Measurements from ENCODE around the gene SDR42E1.
"Not testable (repeated sequence)": the region's sequence is repeated elsewhere in the genome, so short reads cannot be mapped to it uniquely, and the experiment has no call there.

The SDR42E1 gene

DNA sequence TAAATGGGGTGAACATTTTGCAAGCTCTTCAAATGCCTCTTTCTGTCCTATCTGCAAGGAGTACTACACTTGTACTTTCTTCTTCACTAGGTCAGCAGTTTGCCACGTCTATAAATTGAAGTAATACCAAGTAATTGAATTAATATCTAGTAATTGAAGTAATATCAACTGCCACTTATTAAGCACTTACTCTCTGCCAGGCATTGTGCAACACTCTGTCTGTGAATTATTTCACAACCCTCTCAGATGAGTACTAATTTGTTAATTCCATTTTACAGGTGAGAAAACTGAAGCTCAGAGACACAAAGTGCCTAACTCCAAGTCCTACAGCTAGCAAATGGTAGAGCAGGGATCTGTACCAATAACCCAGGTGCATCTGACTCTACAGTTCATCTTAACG lies 4.1 kb downstream of the SDR42E1 start:
- DNase-seq (ENCODE audit: extremely low spot score, insufficient read length, low read depth) = no peak
- no peak for FAIRE-seq

GRCh38 chr16:82006036-82006435 lies 5.2 kb downstream of the SDR42E1 start:
- DNase-seq (ENCODE audit: extremely low spot score, insufficient read length, low read depth) = no peak

GRCh38 chr16:82005027-82005830 lies 6.0 kb downstream of the SDR42E1 start:
- FAIRE-seq (no peak), DNase-seq (ENCODE audit: extremely low spot score, insufficient read length, low read depth) (no peak)

More at GRCh38 chr16:82006036-82006435, 5.2 kb downstream of the SDR42E1 start:
- no peak for FAIRE-seq

GRCh38 chr16:82004601-82005000 lies 6.7 kb downstream of the SDR42E1 start:
- FAIRE-seq (no peak), DNase-seq (ENCODE audit: extremely low spot score, insufficient read length, low read depth) (no peak)

GRCh38 chr16:82002831-82003230 lies 8.4 kb downstream of the SDR42E1 start:
- DNase-seq (ENCODE audit: extremely low spot score, insufficient read length, low read depth) (no peak), FAIRE-seq (no peak)

DNA sequence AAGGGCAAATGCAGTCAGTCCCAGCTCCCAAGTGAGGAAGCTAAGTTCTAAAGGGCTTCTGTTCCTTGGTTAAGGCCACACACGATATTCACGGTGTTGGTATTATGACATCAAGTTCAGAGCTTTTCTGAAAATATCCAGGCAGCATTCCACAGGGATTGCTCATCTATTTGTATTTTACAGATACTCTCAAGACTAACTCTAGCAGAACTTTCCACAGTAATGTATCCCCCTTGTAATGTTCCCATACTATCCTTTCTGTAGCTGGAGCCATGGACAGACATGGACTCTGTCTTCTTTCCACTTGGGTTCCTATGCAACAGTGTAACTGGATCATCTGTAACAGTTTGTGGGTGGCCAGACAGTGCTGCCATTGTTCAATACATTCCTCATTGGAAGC lies 13.5 kb downstream of the SDR42E1 start:
- DNase-seq (ENCODE audit: extremely low spot score, insufficient read length, low read depth) (no peak), FAIRE-seq (no peak)

DNA sequence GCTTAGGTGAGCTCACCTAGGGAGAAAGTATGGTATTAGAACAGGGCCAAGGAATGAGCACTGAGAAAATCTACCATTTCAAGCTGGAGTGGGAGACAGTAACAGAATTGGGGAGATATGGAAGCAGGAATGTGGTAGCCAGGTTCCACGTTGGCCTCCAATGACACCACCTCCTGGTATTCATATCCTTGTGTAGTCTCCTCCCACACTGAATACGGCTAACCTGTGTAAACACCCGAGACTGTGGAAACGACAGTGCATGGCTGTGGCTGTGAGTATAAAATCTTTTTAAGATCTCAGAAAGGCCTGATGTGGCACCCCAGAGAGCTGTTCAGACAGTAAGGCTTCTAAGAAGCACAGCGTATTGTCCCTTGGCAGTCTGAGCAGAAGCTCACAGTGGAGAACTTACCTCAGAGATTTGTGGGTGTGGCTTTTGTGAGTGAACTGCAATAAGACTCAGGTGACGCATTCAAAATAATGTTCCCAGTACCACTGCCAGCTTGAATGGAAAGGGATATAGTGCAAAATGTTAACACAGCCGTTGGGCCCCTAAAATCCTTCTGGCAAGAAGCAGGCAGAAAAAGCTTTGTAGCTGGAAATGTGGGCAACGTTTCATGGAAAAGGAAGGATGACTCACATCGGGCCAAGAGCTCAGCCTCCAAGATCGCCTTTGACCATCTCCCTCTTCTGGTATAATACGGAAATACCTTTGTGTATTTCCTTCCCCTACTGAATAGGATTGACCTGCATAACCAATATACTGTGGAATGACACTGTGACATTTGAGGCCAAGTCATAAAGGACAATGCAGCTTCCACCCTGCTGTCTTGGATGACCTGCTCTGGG lies 14.4 kb downstream of the SDR42E1 start:
- DNase-seq (ENCODE audit: extremely low spot score, insufficient read length, low read depth) = no peak
- no peak for FAIRE-seq

DNA sequence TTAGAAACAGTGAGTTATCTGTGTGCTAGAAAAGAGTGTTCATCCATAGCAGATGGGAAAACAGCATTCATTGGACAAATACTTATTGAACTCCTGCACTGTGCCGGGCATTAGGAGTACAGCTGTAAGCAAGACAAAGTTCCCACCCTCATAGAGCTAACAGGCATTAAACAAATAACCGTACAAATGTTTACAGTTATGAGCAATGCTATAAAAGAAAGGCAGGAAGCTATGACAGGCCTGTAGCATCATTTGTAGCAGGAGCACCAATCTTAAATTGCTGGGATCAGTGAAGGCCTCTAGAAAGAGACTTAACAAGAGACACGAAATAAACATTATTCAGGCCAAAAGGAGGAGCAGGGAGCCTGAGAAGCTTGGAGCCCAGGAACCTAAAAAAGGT lies 15.6 kb downstream of the SDR42E1 start:
- DNase-seq (ENCODE audit: extremely low spot score, insufficient read length, low read depth) = no peak
- FAIRE-seq = no peak

GRCh38 chr16:81994485-81994884 lies 16.8 kb downstream of the SDR42E1 start:
- DNase-seq (ENCODE audit: extremely low spot score, insufficient read length, low read depth) (no peak), FAIRE-seq (no peak)

GRCh38 chr16:81992859-81993258 lies 18.4 kb downstream of the SDR42E1 start:
- DNase-seq (ENCODE audit: extremely low spot score, insufficient read length, low read depth) (no peak), FAIRE-seq (no peak)

- no peak for FAIRE-seq
Observed at GRCh38 chr16:81987706-81988105, 23.6 kb downstream of the SDR42E1 start.

GRCh38 chr16:81987121-81987520 lies 24.1 kb downstream of the SDR42E1 start:
- no peak for FAIRE-seq
- DNase-seq (ENCODE audit: extremely low spot score, insufficient read length, low read depth) = no peak

More at GRCh38 chr16:81987706-81988105, 23.6 kb downstream of the SDR42E1 start:
- DNase-seq (ENCODE audit: extremely low spot score, insufficient read length, low read depth) = no peak

DNA sequence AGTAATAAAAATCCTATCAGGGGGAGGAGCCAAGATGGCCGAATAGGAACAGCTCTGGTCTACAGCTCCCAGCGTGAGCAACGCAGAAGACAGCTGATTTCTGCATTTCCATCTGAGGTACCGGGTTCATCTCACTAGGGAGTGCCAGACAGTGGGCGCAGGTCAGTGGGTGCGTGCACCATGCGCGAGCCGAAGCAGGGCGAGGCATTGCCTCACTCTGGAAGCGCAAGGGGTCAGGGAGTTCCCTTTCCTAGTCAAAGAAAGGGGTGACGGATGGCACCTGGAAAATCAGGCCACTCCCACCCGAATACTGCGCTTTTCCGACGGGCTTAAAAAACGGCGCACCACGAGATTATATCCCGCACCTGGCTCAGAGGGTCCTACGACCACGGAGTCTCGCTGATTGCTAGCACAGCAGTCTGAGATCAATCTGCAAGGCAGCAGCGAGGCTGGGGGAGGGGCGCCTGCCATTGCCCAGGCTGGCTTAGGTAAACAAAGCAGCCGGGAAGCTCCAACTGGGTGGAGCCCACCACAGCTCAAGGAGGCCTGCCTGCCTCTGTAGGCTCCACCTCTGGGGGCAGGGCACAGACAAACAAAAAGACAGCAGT lies 33.8 kb downstream of the SDR42E1 start:
- not testable (repeated sequence) for FAIRE-seq; DNase-seq (ENCODE audit: extremely low spot score, insufficient read length, low read depth)

- no peak for DNase-seq (ENCODE audit: extremely low spot score, insufficient read length, low read depth)
- FAIRE-seq = no peak
Observed at GRCh38 chr16:81975637-81976036, 35.6 kb downstream of the SDR42E1 start.

GRCh38 chr16:81973737-81974136 lies 37.5 kb downstream of the SDR42E1 start:
- DNase-seq (ENCODE audit: extremely low spot score, insufficient read length, low read depth) (no peak), FAIRE-seq (no peak)

- no peak for DNase-seq (ENCODE audit: extremely low spot score, insufficient read length, low read depth)
Observed at GRCh38 chr16:81971853-81972252, 39.4 kb downstream of the SDR42E1 start.

GRCh38 chr16:81967358-81967757 lies 43.9 kb downstream of the SDR42E1 start:
- DNase-seq (ENCODE audit: extremely low spot score, insufficient read length, low read depth) (no peak), FAIRE-seq (no peak)

More at GRCh38 chr16:81971853-81972252, 39.4 kb downstream of the SDR42E1 start:
- no peak for FAIRE-seq

DNA sequence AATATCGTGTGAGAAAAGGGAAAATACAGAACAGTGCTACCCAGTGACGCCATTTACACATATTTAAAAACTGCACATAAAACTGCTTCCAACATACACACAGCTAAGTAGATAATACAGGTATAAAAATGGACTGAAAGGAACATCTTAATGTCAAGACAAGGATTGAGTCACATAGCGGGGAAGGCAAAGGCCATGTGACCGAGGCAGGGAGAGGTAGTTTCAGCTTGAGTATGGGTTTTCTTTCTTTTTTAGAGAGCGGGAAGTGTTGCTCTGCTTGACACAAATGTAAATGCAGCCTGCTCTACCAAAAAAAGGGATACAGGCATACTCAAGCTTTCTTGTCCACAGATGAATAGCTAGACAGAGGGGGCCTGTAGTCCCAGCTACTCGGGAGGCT lies 46.5 kb downstream of the SDR42E1 start:
- DNase-seq (ENCODE audit: extremely low spot score, insufficient read length, low read depth) (no peak), FAIRE-seq (peak; percentile 57)

DNA sequence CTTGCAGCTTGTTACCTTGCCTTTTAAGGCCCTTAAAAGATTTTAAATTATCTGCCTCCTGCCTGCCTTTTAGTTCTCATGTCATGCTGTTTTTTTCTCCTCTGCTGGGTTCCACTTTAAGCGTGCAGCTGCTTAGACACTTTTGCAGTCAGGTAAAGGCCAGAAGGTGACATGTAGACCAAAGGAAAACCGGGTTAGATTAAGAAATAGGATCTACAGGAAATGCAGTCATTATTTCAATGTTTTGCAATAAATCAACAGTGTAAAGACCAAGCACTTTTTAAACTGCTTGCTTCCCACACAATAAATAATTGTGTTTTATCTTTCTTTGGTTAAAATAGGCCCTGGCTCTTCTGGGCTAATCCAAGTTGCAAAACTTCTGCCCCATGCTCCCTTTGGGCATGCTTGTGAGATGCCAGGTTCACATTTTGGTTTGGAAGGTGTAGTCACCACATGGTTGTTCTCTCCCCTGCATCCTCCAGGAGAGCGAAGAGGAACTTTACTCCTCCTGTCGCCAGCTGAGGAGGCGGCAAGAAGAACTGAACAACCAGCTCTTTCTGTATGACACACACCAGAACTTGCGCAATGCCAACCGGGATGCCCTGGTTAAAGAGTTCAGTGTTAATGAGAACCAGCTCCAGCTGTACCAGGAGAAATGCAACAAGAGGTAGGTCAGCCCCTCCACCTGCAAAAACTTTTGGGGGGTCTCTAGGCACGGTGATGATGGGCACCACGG lies 54.9 kb downstream of the SDR42E1 start:
- FAIRE-seq (no peak), DNase-seq (ENCODE audit: extremely low spot score, insufficient read length, low read depth) (no peak)

DNA sequence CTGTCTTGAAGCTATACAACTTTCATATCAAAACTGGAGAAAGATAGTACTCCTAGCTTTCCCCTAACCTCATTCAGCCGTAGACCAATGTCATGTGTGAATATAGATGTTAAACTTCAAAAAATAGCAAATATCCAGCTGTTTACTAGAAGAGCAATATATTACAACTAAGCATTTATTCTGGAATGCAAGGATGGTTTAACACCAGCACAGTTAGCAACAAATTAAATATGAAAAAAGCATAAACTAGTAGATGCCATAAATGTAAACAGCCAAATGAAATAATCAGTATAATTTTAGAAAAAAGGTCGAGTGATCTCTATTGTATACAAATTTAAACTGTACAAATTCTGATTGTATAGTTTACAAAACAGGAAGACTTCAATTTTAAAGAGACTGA lies 59.7 kb downstream of the SDR42E1 start:
- FAIRE-seq = no peak

More for the DNA sequence above, 59.7 kb downstream of the SDR42E1 start:
- no peak for DNase-seq (ENCODE audit: extremely low spot score, insufficient read length, low read depth)

Measured in GM18507 (cell line).